22Rv1 (cell line): ENCODE measurements around the gene JAKMIP3.
"Not testable (repeated sequence)": the region's sequence is repeated elsewhere in the genome, so short reads cannot be mapped to it uniquely, and the experiment has no call there.

Source experiments
- H3K27ac ChIP-seq: fragments of 450-650 bp; 2 replicates; pipeline ENCODE4 v1.5.1; 2017
- ZFX ChIP-seq: fragments of 450-650 bp; IDR thresholded peaks from 2 replicates; pipeline ENCODE4 v1.6.1; 2017; ENCODE audit warnings: antibody characterized with exemption, borderline replicate concordance
- TF ChIP-seq, protein P1 (sequence below): fragments of 450-650 bp; IDR thresholded peaks from 2 replicates; pipeline ENCODE4 v1.5.1; 2017; ENCODE audit warnings: mild to moderate bottlenecking

JAKMIP3 gene

GRCh38 chr10:132071667-132072066, 5.9 kb downstream of the JAKMIP3 start:
- no peak overlapping the region for H3K27ac ChIP-seq
- TF ChIP-seq ZFX: no peak
- TF ChIP-seq, protein P1, sequence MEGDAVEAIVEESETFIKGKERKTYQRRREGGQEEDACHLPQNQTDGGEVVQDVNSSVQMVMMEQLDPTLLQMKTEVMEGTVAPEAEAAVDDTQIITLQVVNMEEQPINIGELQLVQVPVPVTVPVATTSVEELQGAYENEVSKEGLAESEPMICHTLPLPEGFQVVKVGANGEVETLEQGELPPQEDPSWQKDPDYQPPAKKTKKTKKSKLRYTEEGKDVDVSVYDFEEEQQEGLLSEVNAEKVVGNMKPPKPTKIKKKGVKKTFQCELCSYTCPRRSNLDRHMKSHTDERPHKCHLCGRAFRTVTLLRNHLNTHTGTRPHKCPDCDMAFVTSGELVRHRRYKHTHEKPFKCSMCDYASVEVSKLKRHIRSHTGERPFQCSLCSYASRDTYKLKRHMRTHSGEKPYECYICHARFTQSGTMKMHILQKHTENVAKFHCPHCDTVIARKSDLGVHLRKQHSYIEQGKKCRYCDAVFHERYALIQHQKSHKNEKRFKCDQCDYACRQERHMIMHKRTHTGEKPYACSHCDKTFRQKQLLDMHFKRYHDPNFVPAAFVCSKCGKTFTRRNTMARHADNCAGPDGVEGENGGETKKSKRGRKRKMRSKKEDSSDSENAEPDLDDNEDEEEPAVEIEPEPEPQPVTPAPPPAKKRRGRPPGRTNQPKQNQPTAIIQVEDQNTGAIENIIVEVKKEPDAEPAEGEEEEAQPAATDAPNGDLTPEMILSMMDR: no peak

- no peak overlapping the region for H3K27ac ChIP-seq
Observed at GRCh38 chr10:132075909-132076577, 10.3 kb downstream of the JAKMIP3 start.

GRCh38 chr10:132076578-132077081, 10.9 kb downstream of the JAKMIP3 start:
- no peak overlapping the region for H3K27ac ChIP-seq
- TF ChIP-seq ZFX: no peak
- TF ChIP-seq, protein P1: no peak

More at GRCh38 chr10:132075909-132076577, 10.3 kb downstream of the JAKMIP3 start:
- TF ChIP-seq, protein P1: no peak
- no peak for TF ChIP-seq ZFX

GRCh38 chr10:132077091-132077490, 11.3 kb downstream of the JAKMIP3 start:
- no peak for TF ChIP-seq ZFX
- TF ChIP-seq, protein P1: no peak
- H3K27ac ChIP-seq: no peak overlapping the region

GRCh38 chr10:132078746-132079345, 13.1 kb downstream of the JAKMIP3 start:
- H3K27ac ChIP-seq: no peak overlapping the region
- no peak for TF ChIP-seq ZFX
- TF ChIP-seq, protein P1: no peak

- H3K27ac ChIP-seq: not testable (repeated sequence)
Observed at GRCh38 chr10:132084384-132084783, 18.6 kb downstream of the JAKMIP3 start.

DNA sequence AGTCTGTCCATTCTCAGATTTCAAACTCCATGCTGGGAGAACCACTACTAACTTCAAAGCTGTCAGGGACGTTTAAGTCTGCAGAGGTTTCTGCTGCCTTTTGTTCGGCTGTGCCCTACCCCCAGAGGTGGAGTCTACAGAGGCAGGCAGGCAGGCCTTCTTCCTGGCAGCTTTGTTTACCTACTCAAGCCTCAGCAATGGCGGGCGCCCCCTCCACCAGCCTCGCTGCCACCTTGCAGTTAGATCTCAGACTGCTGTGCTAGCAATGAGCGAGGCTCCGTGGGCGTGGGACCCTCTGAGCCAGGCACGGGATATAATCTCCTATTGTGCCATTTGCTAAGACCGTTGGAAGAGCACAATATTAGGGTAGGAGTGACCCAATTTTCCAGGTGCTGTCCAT, 27.5 kb downstream of the JAKMIP3 start:
- not testable (repeated sequence) for H3K27ac ChIP-seq

- H3K27ac ChIP-seq: no peak overlapping the region
- no peak for TF ChIP-seq ZFX
- TF ChIP-seq, protein P1: no peak
Observed at GRCh38 chr10:132094581-132095234, 29.0 kb downstream of the JAKMIP3 start.
